Caco-2 (cell line): ENCODE data around the gene CDH20. TPM values are rescaled to one million over a fixed set of nuclear protein-coding genes. Genes with fewer than 3 reads are reported as not detected.

Experiments
- BruUV-seq: library from RNA; stranded (reverse); fragments of 400-500 nt; replicated peaks from 2 replicates; lab custom pipeline; 2021; lab: Mats Ljungman, UMichigan
- CTCF ChIA-PET: fragments of 300-600 bp; sonication (Branson Sonifier 250); formaldehyde crosslinking; loops from one replicate; lab custom pipeline; 2022; ENCODE audit warnings: antibody characterized with exemption; lab: Charles Lee
- POLR2A ChIA-PET: fragments of 300-600 bp; sonication (Branson Sonifier 250); formaldehyde crosslinking; loops from one replicate; lab custom pipeline; 2022; ENCODE audit warnings: antibody characterized with exemption; lab: Charles Lee
- DNase-seq, 2 experiments: peaks; one replicate each; pipeline versions ENCODE4 v3.0.0 to v3.0.0-alpha.2; 2020 to 2022
- H3K27me3 ChIP-seq: replicated peaks from 2 replicates; pipeline ENCODE4 v1.6.0; 2011; ENCODE audit warnings: low read length; ENCODE audit not compliant: control insufficient read depth, insufficient read depth
- H3K36me3 ChIP-seq: 2 replicates; pipeline ENCODE4 v1.5.1; 2011; ENCODE audit warnings: low read length; ENCODE audit not compliant: control insufficient read depth, insufficient read depth
- H3K4me1 ChIP-seq: fragments of 250-450 bp; sonication (Bioruptor Pico); 2 replicates; pipeline ENCODE4 v1.5.1; 2020; ENCODE audit warnings: mild to moderate bottlenecking
- H3K4me3 ChIP-seq: 2 replicates; pipeline ENCODE4 v1.5.1; 2011; ENCODE audit warnings: low read depth, mild to moderate bottlenecking, control low read depth, low read length
- H3K9me3 ChIP-seq: fragments of 250-450 bp; sonication (Bioruptor Pico); 2 replicates; pipeline ENCODE4 v1.5.1; 2020; ENCODE audit warnings: mild to moderate bottlenecking, moderate library complexity
- H3K27ac Mint-ChIP-seq: one replicate; pipeline ENCODE4 v1.8.0; 2022; ENCODE audit warnings: mixed read lengths; ENCODE audit not compliant: unreplicated experiment
- H3K27me3 Mint-ChIP-seq: one replicate; pipeline ENCODE4 v1.8.0; 2022; ENCODE audit warnings: mixed read lengths; ENCODE audit not compliant: insufficient read depth, unreplicated experiment
- H3K36me3 Mint-ChIP-seq: one replicate; pipeline ENCODE4 v1.8.0; 2022; ENCODE audit warnings: mild to moderate bottlenecking, mixed read lengths; ENCODE audit not compliant: insufficient read depth, unreplicated experiment
- H3K4me1 Mint-ChIP-seq: one replicate; pipeline ENCODE4 v1.8.0; 2022; ENCODE audit warnings: low read depth, mixed read lengths; ENCODE audit not compliant: unreplicated experiment
- H3K4me3 Mint-ChIP-seq: one replicate; pipeline ENCODE4 v1.8.0; 2022; ENCODE audit warnings: mild to moderate bottlenecking, moderate library complexity, mixed read lengths; ENCODE audit not compliant: unreplicated experiment
- H3K9me3 Mint-ChIP-seq: one replicate; pipeline ENCODE4 v1.8.0; 2022; ENCODE audit warnings: mixed read lengths; ENCODE audit not compliant: unreplicated experiment
- CTCF ChIP-seq, 2 experiments: fragments of 200-600 bp in 1 of 2; IDR thresholded peaks; 1 replicate in 1 of 2; 2 replicates in 1 of 2; pipeline versions ENCODE4 v1.5.1 to v1.8.0; 2011 to 2022; ENCODE audit warnings: antibody characterized with exemption in 1 of 2, control low read depth in 1 of 2, inconsistent platforms in 1 of 2, low read depth in 1 of 2, low read length in 1 of 2, mild to moderate bottlenecking in 1 of 2, moderate library complexity in 1 of 2; ENCODE audit not compliant: insufficient read depth in 1 of 2, severe bottlenecking in 1 of 2, unreplicated experiment in 1 of 2
- intact Hi-C: fragments of 100-400 bp; cut with micrococcal nuclease; formaldehyde crosslinking; loops from one replicate; pipeline ENCODE4 v1.10.0; 2022; ENCODE audit not compliant: unreplicated experiment
- total RNA-seq: library from RNA; stranded (reverse); gene quantifications from 2 replicates; pipeline ENCODE4 v1.2.3, GENCODE V29; 2022

Gene CDH20
- total RNA-seq, 1 experiment from 2014 or later: not detected

GRCh38 chr18:61295153-61295552, 38.1 kb upstream of the CDH20 start:
- Mint-ChIP-seq H3K4me3 (no peak overlapping the region), H3K27me3 (peaks cover 16% of the 10 kb centered on the region), H3K27ac (no peak overlapping the region), H3K36me3 (no peaks in the 10 kb centered on the region), H3K9me3 (no peaks in the 10 kb centered on the region), H3K4me1 (no peaks in the 10 kb centered on the region)
- TF ChIP-seq CTCF (IDR thresholded peaks at IDR 0.05; ENCODE audit: insufficient read depth in 1 of 2, low read depth in 1 of 2, low read length in 1 of 2, severe bottlenecking in 1 of 2, unreplicated experiment in 1 of 2): no peak
- no TSS peak for BruUV-seq
- intact Hi-C loops: no loop called here
- CTCF ChIA-PET: no interaction called here
- no peak for DNase-seq
- H3K4me3 ChIP-seq: no peak overlapping the region
- H3K36me3 ChIP-seq: no peaks in the 10 kb centered on the region
- no peaks in the 10 kb centered on the region for H3K9me3 ChIP-seq
- no peaks in the 10 kb centered on the region for H3K4me1 ChIP-seq
- no peaks in the 10 kb centered on the region for H3K27me3 ChIP-seq
- POLR2A ChIA-PET: no interaction called here

DNA sequence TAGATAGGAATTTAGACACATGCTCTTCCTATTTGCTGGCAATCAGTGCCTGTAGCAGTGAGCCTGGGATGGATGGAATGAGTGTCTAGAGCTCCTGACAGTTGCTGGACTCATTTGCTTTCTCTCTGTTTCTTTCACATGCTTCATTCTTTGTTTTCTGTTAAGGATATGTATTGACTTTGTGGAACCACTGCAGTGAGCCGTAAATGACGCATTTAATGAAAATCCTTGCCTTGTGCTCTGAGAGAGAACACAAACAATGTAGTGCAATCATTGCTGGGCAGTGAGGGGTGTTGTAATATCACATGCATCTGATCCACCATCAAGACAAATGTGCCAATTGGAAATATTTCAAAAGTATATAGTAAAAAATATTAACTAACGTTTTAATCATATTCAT, 25.2 kb upstream of the CDH20 start:
- Histone ChIP-seq H3K4me3 (no peak overlapping the region), H3K27me3 (no peaks in the 10 kb centered on the region), H3K36me3 (no peaks in the 10 kb centered on the region), H3K9me3 (no peaks in the 10 kb centered on the region), H3K4me1 (no peaks in the 10 kb centered on the region)
- BruUV-seq: no TSS peak
- POLR2A ChIA-PET: no interaction called here
- no peak overlapping the region for H3K4me3 Mint-ChIP-seq
- no peaks in the 10 kb centered on the region for H3K27me3 Mint-ChIP-seq
- H3K27ac Mint-ChIP-seq: no peak overlapping the region
- no peaks in the 10 kb centered on the region for H3K4me1 Mint-ChIP-seq
- H3K9me3 Mint-ChIP-seq: no peaks in the 10 kb centered on the region
- CTCF ChIA-PET: no interaction called here
- no peak for DNase-seq
- TF ChIP-seq CTCF (IDR thresholded peaks at IDR 0.05; ENCODE audit: insufficient read depth in 1 of 2, low read depth in 1 of 2, low read length in 1 of 2, severe bottlenecking in 1 of 2, unreplicated experiment in 1 of 2): no peak
- intact Hi-C loops: no loop called here
- H3K36me3 Mint-ChIP-seq: no peaks in the 10 kb centered on the region

DNA sequence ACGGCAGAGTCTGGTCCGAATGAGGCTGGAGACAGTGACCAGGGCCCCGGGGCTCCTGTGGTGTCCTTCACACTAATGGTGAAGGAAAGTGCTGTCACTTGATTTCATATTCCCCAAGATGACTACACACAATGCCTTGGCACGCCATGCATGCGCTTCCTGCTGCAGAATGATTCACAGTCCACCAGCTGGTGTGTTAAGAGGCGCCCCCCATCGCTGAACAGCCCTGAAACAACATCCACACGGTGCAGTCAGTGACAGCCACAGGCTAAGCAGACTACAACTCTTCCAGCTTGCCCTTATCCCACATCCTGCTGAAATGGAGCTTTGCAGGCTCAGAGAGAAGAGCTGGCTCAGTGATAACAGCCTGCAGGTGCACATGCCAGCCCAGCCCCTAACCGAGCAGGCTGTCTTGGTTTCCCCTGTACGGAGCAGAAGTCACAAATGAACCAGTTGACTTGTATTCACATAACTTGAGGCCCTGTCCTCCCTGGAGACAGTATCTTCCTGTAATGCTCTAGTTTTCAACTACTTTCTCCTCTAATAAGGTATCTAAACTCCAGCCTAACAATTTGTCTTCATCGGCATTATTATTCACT, 24.3 kb upstream of the CDH20 start:
- Histone ChIP-seq H3K9me3 (no peaks in the 10 kb centered on the region), H3K36me3 (no peaks in the 10 kb centered on the region), H3K27me3 (no peaks in the 10 kb centered on the region), H3K4me1 (no peaks in the 10 kb centered on the region), H3K4me3 (no peak overlapping the region)
- CTCF ChIA-PET: no interaction called here
- H3K9me3 Mint-ChIP-seq: no peaks in the 10 kb centered on the region
- no peak for DNase-seq
- H3K36me3 Mint-ChIP-seq: no peaks in the 10 kb centered on the region
- POLR2A ChIA-PET: no interaction called here
- TF ChIP-seq CTCF (IDR thresholded peaks at IDR 0.05; ENCODE audit: insufficient read depth in 1 of 2, low read depth in 1 of 2, low read length in 1 of 2, severe bottlenecking in 1 of 2, unreplicated experiment in 1 of 2): no peak
- BruUV-seq: no TSS peak
- no peak overlapping the region for H3K4me3 Mint-ChIP-seq
- intact Hi-C loops: no loop called here
- no peak overlapping the region for H3K27ac Mint-ChIP-seq
- no peaks in the 10 kb centered on the region for H3K4me1 Mint-ChIP-seq
- H3K27me3 Mint-ChIP-seq: no peaks in the 10 kb centered on the region
